ENCODE measurements around the gene NTMT1.

DNA sequence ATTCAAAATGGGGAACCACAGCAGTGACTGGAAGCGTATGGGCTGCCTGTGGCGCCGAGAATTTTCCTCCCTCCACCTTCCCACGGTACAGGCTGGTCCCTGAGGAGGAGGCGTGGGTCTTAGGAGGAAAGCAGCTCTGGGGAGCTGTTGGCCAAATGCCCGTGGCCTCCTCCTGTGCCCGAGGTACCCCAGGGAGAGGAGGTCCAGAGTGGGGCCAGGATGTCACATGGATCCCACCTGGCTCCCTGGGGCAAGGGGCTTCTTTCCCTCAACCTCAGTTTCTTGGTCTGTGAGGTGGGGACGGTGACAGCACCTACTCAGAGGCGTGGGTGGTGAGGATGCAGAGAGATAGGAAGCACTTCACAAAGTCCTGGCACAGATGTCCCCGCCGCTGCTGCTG, 56.0 kb downstream of the NTMT1 start:
- TF ChIP-seq POLR2A (IDR thresholded peaks at IDR 0.05; ENCODE audit: low read depth, low read length) (no peak), POLR2AphosphoS5 (IDR thresholded peaks at IDR 0.05; ENCODE audit: low read depth, low read length) (no peak), TAF1 (IDR thresholded peaks at IDR 0.05; ENCODE audit: low read depth, low read length) (no peak), SPI1 (IDR thresholded peaks at IDR 0.05; ENCODE audit: low read depth, low read length) (no peak), PAX5 (IDR thresholded peaks at IDR 0.05; ENCODE audit: insufficient read depth, low read length, severe bottlenecking) (no peak), POU2F2 (IDR thresholded peaks at IDR 0.05; ENCODE audit: low read depth, low read length) (no peak)
